Activated CD4-positive, alpha-beta T cell treated with anti-CD3 and anti-CD28 coated beads, Interleukin-2, amount 10 ng/mL, durations not matched to agents 7 days and 5 days (primary cell): Measurements from ENCODE around the gene BLOC1S6. TPM values are rescaled to one million over a fixed set of nuclear protein-coding genes. Genes with fewer than 3 reads are reported as not detected.

Experiments used
- CTCF ChIA-PET: fragments of 350-600 bp; sonication (Branson Sonifier 250); formaldehyde crosslinking; loops from one replicate; lab custom pipeline; 2021; ENCODE audit warnings: antibody characterized with exemption; lab: Charles Lee
- POLR2A ChIA-PET: fragments of 350-600 bp; sonication (Branson Sonifier 250); formaldehyde crosslinking; loops from one replicate; lab custom pipeline; 2021; ENCODE audit warnings: antibody characterized with exemption; lab: Charles Lee
- DNase-seq: peaks from one replicate; pipeline ENCODE4 v3.0.0-alpha.2; 2020
- H3K27ac Mint-ChIP-seq: one replicate; pipeline ENCODE4 v1.8.0; 2021; ENCODE audit warnings: mild to moderate bottlenecking, moderate library complexity, mixed read lengths
- H3K27me3 Mint-ChIP-seq: one replicate; pipeline ENCODE4 v1.8.0; 2021; ENCODE audit warnings: mixed read lengths
- H3K36me3 Mint-ChIP-seq: one replicate; pipeline ENCODE4 v1.8.0; 2021; ENCODE audit warnings: low read depth, mixed read lengths
- H3K4me1 Mint-ChIP-seq: one replicate; pipeline ENCODE4 v1.8.0; 2021; ENCODE audit warnings: mixed read lengths
- H3K4me3 Mint-ChIP-seq: one replicate; pipeline ENCODE4 v1.8.0; 2021; ENCODE audit warnings: mild to moderate bottlenecking, moderate library complexity, mixed read lengths
- H3K9me3 Mint-ChIP-seq: one replicate; pipeline ENCODE4 v1.8.0; 2021; ENCODE audit warnings: mixed read lengths
- total RNA-seq, 2 experiments: library from RNA; stranded (reverse); gene quantifications; one replicate each; pipeline ENCODE4 v1.2.3, GENCODE V29; 2021

BLOC1S6 gene, protein sequence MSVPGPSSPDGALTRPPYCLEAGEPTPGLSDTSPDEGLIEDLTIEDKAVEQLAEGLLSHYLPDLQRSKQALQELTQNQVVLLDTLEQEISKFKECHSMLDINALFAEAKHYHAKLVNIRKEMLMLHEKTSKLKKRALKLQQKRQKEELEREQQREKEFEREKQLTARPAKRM
- total RNA-seq, result 10 to 100 TPM; 28.9 to 29.3 TPM

DNA sequence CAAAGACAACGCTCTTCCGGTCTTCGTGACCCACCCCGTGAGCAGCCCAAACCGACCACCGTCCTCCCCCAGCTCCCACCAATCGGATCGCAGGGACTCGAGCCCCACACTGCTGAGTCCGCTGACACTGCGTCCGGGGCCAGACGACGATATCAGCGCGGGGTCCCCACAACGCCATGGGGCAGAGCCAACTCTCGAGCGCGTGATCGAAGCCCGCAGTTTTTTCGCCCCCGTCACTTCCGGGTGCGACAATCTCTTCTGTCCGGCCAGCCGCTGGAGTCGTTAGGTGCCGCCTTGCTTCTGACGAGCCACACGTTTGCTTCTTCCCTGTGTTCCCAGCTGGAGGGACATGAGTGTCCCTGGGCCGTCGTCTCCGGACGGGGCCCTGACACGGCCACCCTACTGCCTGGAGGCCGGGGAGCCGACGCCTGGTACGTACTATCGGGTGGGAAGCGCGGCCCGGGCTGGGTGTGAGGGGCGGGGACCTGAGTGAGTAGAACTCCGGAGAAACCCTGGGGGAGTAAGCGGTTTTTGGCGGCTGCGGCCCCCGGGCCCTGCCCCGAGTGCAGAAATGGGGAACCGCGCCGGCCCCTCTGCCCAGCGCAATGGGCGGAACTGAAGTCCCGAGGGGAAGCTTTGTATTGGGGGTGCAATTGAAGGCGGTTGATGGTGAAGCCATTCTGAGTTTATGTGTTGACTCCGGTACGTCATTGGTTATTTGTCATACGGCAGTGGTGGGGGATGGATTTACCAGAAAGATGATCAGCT is at the start of gene BLOC1S6:
TSS of gene BLOC1S6 (plus strand) at position 285 of the 768 bp plus-strand sequence. CDS start at position 350, 65 bp downstream.
- Mint-ChIP-seq H3K27me3 (no peaks in the 10 kb centered on the region), H3K9me3 (no peaks in the 10 kb centered on the region), H3K4me1 (peaks cover 37% of the 10 kb centered on the region), H3K4me3 (peak within 1 kb of the TSS; percentile 97), H3K36me3 (no peaks in the 10 kb centered on the region), H3K27ac (peak within 1 kb of the TSS; percentile 100)
- peak; percentile 89 for DNase-seq
- CTCF ChIA-PET, result interaction anchor here (0.6 to 2.3 kb wide), 15 partner anchors 10 to 247 kb away, joined by 3 to 9 read pairs (median 3); a partner anchor contains a TSS
- POLR2A ChIA-PET, result interaction anchor here (0.6 to 0.9 kb wide), 4 partner anchors 31 to 185 kb away, joined by 3 to 4 read pairs (median 3); a partner anchor contains a TSS

DNA sequence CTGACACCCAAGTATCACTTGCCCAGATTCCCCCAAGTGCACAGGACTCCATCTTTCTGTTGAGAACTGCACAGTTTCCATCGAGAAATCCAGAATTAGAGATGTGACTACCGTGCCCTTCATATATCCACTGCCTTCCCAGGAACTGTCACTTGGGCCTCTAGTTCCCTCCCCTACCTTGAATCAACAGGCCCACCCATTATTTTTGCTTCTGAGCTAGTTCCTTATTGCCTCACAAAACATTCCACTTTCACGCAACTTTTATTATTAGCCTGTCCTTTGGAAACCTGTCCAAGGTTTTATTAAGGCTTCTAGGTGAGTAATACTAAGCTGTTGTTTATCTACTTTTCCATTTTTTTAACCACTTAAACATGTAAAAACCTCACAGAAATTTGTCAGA is 47.5 kb upstream of the BLOC1S6 start:
- H3K9me3 Mint-ChIP-seq, result no peaks in the 10 kb centered on the region
- no peaks in the 10 kb centered on the region for H3K36me3 Mint-ChIP-seq
- H3K27me3 Mint-ChIP-seq, result no peaks in the 10 kb centered on the region
- no peak overlapping the region for H3K4me3 Mint-ChIP-seq
- ChIA-PET POLR2A (no interaction called here), CTCF (no interaction called here)
- no peak for DNase-seq
- no peak overlapping the region for H3K27ac Mint-ChIP-seq
- H3K4me1 Mint-ChIP-seq, result no peaks in the 10 kb centered on the region

DNA sequence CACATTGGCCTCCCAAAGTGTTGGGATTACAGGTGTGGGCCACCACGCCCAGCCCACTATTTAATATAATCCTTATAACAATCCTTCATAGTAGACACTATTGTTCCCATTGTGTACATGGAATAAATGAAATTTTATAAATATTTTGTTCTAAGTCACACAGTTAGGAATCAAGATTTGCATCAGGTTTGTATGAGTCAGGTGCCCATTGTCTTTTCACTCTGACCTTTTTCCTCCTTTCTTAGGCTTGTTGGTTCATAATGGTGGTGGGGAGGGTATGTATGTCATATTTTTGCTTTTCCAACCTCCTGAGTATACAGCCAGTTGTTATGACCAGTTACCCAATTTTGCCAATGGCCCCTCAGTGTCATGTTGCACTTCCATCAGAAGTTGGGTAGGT is 46.6 kb upstream of the BLOC1S6 start:
- Mint-ChIP-seq H3K4me1 (no peaks in the 10 kb centered on the region), H3K4me3 (no peak overlapping the region), H3K27ac (no peak overlapping the region), H3K27me3 (no peaks in the 10 kb centered on the region), H3K9me3 (no peaks in the 10 kb centered on the region), H3K36me3 (no peaks in the 10 kb centered on the region)
- ChIA-PET CTCF (interaction anchor here (0.7 kb wide), 1 partner anchor 158 kb away, joined by 3 read pairs; no protein-coding TSS in a partner anchor), POLR2A (no interaction called here)
- DNase-seq, result no peak

DNA sequence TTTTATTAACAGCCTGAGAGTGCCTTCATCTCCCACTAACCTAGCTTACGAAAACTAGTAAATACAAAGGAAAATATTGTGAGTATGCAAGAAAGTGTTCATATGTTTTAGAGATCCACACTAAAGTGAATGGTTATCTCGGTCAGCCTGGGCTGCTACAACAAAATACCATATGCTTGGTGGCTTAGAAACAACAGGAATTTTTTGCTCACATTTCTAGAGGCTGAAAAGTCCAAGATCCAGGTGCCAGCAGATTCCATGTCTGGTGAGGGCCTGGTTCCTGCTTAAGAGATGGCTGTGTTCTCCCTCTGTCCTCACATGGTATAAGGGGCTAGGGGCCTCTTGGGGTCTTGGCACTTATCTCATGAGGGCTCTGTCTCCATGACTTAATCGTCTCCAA is 44.1 kb upstream of the BLOC1S6 start:
- ChIA-PET CTCF (no interaction called here), POLR2A (no interaction called here)
- no peaks in the 10 kb centered on the region for H3K9me3 Mint-ChIP-seq
- no peaks in the 10 kb centered on the region for H3K4me1 Mint-ChIP-seq
- no peak overlapping the region for H3K4me3 Mint-ChIP-seq
- no peak overlapping the region for H3K27ac Mint-ChIP-seq
- H3K36me3 Mint-ChIP-seq, result no peaks in the 10 kb centered on the region
- peaks cover 2% of the 10 kb centered on the region for H3K27me3 Mint-ChIP-seq
- DNase-seq, result no peak

DNA sequence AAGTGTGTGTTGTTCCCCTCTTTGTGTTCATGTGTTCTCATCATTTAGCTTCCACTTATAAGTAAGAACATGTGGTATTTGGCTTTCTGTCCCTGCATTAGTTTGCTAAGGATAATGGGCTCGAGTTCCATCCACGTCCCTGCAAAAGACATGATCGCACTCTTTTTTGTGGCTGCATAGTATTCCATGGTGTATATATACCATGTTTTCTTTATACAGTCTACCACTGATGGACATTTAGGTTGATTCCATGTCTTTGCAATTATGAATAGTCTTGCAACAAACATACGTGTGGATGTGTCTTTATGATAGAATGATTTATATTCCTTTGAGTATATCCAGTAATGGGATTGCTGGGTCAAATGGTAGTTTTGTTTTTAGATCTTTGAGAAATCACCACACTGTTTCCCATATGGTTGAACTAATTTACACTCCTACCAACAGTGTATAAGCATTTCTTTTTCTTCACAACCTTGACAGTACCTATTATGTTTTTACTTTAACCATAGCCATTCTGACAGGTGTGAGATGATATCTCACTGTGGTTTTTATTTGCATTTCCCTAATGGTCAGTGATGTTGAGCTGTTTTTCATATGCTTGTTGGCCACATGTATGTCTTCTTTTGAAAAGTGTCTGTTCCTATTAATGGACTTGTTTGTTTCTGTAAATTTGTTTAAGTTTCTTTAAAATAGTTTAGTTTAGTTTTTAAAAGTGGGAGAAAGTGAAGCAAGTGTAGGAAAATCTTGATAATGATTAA is 42.7 kb upstream of the BLOC1S6 start:
- Mint-ChIP-seq H3K4me3 (no peak overlapping the region), H3K36me3 (no peaks in the 10 kb centered on the region), H3K27ac (no peak overlapping the region), H3K27me3 (peaks cover 2% of the 10 kb centered on the region), H3K9me3 (no peaks in the 10 kb centered on the region), H3K4me1 (no peaks in the 10 kb centered on the region)
- CTCF ChIA-PET, result no interaction called here
- no peak for DNase-seq
- POLR2A ChIA-PET, result no interaction called here

DNA sequence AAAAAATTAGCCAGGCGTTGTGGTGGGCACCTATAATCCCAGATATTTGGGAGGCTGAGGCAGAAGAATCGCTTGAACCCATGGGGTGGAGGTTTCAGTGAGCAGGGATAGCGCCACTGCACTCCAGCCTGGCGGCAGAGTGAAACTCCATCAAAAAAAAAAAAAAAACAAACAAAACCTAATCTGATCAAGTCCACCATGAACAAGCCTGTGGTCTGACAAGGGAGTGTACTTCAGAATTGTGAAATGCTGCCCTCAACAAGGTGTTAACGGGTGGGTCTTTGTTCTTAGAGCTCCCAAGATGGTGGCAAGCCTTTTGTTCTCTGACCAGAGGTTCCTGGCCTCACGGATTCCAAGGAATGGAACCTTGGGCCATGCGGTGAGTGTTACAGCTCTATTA is 40.4 kb upstream of the BLOC1S6 start:
- Mint-ChIP-seq H3K27ac (no peak overlapping the region), H3K36me3 (no peaks in the 10 kb centered on the region)

DNA sequence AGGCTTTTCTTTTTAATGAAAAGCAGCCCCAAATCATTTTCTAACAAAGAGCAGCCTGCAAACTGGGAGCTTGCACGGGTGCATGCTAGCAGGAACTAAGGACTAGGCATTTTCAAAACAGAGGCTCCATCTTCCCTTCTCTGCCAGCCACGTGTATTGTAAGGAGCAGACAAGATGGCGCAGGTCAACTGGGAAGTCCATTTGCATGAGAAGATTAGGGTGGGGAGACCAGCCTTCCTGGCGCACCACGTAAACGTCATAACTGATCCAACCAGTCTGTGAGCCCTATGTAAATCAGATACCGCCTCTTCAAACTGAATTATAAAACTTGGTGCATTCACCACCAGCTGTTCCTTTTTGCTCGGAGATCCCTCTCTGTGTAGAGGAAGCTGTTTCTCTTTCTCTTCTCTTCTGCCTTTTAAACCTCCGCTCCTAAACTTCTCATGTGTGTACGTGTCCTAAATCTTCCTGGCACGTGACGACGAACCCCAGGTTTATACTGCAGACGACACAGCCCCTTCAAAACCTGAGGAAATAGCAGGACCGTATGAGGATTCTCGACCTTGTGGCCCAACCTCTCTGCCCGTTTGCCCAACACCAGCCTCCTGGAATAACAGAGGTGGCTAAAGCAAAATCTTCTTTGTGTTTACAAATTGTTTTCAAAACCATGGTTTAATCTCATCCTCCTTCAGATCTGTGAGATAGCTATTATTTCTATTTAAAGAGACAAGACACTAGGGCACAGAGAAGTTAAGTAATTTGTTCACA is 38.2 kb upstream of the BLOC1S6 start:
- no peaks in the 10 kb centered on the region for H3K4me1 Mint-ChIP-seq
- POLR2A ChIA-PET, result no interaction called here
- no peak for DNase-seq
- peaks cover 9% of the 10 kb centered on the region for H3K27me3 Mint-ChIP-seq
- H3K36me3 Mint-ChIP-seq, result no peaks in the 10 kb centered on the region
- H3K9me3 Mint-ChIP-seq, result no peaks in the 10 kb centered on the region
- no peak overlapping the region for H3K4me3 Mint-ChIP-seq
- no peak overlapping the region for H3K27ac Mint-ChIP-seq
- CTCF ChIA-PET, result no interaction called here

More for the DNA sequence above, 40.4 kb upstream of the BLOC1S6 start:
- no peaks in the 10 kb centered on the region for H3K4me1 Mint-ChIP-seq
- POLR2A ChIA-PET, result no interaction called here
- H3K4me3 Mint-ChIP-seq, result no peak overlapping the region
- H3K27me3 Mint-ChIP-seq, result peaks cover 2% of the 10 kb centered on the region
- CTCF ChIA-PET, result interaction anchor here (0.6 kb wide), 2 partner anchors 29 to 296 kb away, joined by 4 read pairs; no protein-coding TSS in a partner anchor
- no peaks in the 10 kb centered on the region for H3K9me3 Mint-ChIP-seq
- no peak for DNase-seq

DNA sequence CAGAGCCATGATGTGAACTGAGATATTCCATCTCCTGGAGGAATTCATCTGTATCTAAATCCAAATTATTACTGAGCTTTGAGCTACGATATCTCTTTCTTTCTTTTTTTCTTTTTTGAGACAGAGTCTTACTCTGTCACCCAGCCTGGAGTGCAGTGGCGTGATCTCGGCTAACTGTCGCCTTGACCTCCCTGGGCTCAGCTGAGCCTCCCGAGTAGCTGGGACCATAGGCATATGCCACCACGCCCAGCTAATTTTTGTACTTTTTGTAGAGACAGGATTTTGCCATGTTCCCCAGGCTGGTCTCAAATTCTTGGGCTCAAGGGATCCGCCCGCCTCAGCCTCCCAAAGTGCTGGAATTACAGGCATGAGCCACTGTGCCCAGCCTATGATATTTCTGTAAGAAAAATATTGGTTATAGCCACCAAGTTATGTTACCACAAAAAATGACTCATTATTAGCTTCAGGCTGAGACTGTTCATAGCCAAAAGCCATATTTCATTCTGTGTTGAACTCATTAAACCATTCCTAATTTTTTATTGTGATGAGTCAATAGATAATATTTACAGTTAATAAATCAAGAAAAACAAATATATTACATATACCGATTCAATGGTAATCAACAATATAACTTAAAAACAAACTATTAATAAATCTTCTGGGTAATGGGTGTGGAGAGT is 37.5 kb upstream of the BLOC1S6 start:
- H3K9me3 Mint-ChIP-seq, result no peaks in the 10 kb centered on the region
- POLR2A ChIA-PET, result no interaction called here
- CTCF ChIA-PET, result no interaction called here
- peaks cover 15% of the 10 kb centered on the region for H3K27me3 Mint-ChIP-seq
- no peaks in the 10 kb centered on the region for H3K4me1 Mint-ChIP-seq
- no peak for DNase-seq
- H3K4me3 Mint-ChIP-seq, result no peak overlapping the region
- H3K36me3 Mint-ChIP-seq, result no peaks in the 10 kb centered on the region
- no peak overlapping the region for H3K27ac Mint-ChIP-seq

DNA sequence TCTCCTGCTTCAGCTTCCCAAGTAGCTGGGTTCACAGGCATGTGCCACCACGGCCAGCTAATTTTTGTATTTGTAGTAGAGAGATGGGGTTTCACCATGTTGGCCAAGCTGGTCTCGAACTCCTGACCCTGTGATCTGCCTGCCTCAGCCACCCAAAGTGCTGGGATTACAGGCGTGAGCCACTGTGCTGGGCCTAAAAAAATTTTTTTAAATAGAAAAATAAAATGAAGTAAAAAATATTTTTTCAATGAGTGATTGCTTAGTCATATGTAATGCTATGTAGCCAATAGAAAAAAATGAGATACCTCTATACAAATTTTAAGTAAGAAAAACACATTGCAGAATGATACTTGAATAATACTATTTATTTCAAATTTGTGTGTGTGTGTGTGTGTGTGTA is 36.7 kb upstream of the BLOC1S6 start:
- DNase-seq, result no peak
- no peak overlapping the region for H3K4me3 Mint-ChIP-seq
- peaks cover 17% of the 10 kb centered on the region for H3K27me3 Mint-ChIP-seq
- H3K4me1 Mint-ChIP-seq, result no peaks in the 10 kb centered on the region
- H3K9me3 Mint-ChIP-seq, result no peaks in the 10 kb centered on the region
- ChIA-PET CTCF (no interaction called here), POLR2A (no interaction called here)
- no peaks in the 10 kb centered on the region for H3K36me3 Mint-ChIP-seq
- no peak overlapping the region for H3K27ac Mint-ChIP-seq

DNA sequence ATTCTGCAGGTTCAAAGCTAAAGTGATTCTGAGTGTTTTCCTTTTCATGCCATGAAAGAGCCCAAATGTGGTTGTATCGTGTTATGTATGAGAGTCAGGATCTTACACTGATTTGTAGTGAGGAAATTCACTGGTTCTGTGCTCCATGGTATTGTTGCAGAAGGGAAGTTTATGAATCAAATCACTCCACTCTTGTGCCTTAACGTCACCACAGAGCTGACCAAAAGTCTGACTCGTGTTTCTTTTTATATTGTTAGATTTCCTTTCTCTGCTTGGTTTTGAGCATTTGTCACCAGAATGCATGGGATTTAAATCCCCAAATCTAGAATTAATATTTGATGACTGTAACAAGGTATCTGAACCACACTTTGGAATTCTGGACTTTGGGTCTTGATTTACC is 35.5 kb upstream of the BLOC1S6 start:
- H3K4me3 Mint-ChIP-seq, result no peak overlapping the region
- POLR2A ChIA-PET, result no interaction called here

DNA sequence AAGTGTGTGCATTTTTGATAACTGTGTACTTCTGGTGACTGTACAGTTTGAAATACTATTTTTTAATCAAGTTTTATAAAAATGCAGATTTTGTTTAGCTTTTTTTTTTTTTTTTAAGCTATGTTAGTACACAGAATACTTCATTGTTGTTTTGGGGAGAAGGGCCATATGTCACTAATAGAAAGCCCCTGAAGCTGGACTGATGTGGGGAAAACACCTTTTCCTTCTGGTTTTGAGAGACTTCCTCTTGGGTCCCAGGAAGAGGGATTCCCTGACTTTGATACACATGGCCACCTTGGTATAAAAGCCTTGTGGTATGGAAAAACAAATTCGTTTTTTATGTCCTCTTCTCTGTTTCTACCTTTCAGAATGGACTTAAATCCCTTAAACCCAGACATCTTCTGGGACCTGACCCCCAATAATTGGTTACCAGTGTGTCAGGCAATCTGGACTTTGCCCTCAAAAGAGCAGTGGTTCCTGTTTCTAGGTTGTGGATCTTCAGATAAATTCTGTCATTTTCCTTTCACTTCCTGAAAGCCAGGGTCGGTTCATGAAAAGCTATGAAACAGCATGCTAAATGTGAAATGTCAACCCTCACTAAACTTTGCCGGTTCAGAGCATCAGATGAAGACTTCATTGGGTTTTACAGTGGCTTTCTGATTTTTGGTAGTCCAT is 31.1 kb upstream of the BLOC1S6 start:
- Mint-ChIP-seq H3K27me3 (peaks cover 39% of the 10 kb centered on the region), H3K4me3 (no peak overlapping the region), H3K4me1 (no peaks in the 10 kb centered on the region), H3K36me3 (no peaks in the 10 kb centered on the region), H3K9me3 (no peaks in the 10 kb centered on the region), H3K27ac (no peak overlapping the region)
- no peak for DNase-seq
- POLR2A ChIA-PET, result interaction anchor here (0.7 kb wide), 1 partner anchor 31 kb away, joined by 4 read pairs; no protein-coding TSS in a partner anchor
- CTCF ChIA-PET, result interaction anchor here (0.6 kb wide), 1 partner anchor 1271 kb away, joined by 3 read pairs; no protein-coding TSS in a partner anchor

More for the DNA sequence above, 35.5 kb upstream of the BLOC1S6 start:
- H3K9me3 Mint-ChIP-seq, result no peaks in the 10 kb centered on the region
- H3K36me3 Mint-ChIP-seq, result no peaks in the 10 kb centered on the region
- DNase-seq, result no peak
- CTCF ChIA-PET, result interaction anchor here (0.5 kb wide), 1 partner anchor 670 kb away, joined by 3 read pairs; no protein-coding TSS in a partner anchor
- no peaks in the 10 kb centered on the region for H3K4me1 Mint-ChIP-seq
- H3K27me3 Mint-ChIP-seq, result peaks cover 24% of the 10 kb centered on the region
- H3K27ac Mint-ChIP-seq, result no peak overlapping the region
